K562 (cell line): ENCODE data around the gene SHROOM3.

Experiments
- CHCHD3 ChIP-seq: fragments of 250-450 bp; sonication (Bioruptor Pico); IDR thresholded peaks from 2 replicates; pipeline ENCODE4 v2.1.2; 2022; ENCODE audit warnings: mild to moderate bottlenecking
- CTCF ChIP-seq, 3 experiments: IDR thresholded peaks in 2 of 3; conservative IDR thresholded peaks in 1 of 3; 2 replicates each; pipeline ENCODE4 v1.5.1; 2011 to 2012; ENCODE audit warnings: low read length in 3 of 3, mild to moderate bottlenecking in 3 of 3, control low read depth in 2 of 3, improper control_type of control experiment in 1 of 3, inconsistent platforms in 1 of 3, low read depth in 1 of 3, mixed read lengths in 1 of 3, moderate library complexity in 1 of 3; ENCODE audit not compliant: insufficient read depth in 2 of 3
- E2F1 ChIP-seq: sonication (generic); formaldehyde crosslinking; IDR thresholded peaks from 2 replicates; pipeline ENCODE4 v1.8.1; 2023; ENCODE audit warnings: mild to moderate bottlenecking, missing genetic modification reagents, moderate library complexity
- ETV6 ChIP-seq, 3 experiments: fragments of 150-350 bp in 1 of 3; sonication (generic) in 1 of 3; formaldehyde crosslinking in 1 of 3; IDR thresholded peaks; 2 replicates each; pipeline versions ENCODE4 v1.6.1 to v1.8.0; 2014 to 2022; ENCODE audit warnings: borderline replicate concordance in 2 of 3, low read depth in 2 of 3, antibody characterized with exemption in 1 of 3, low read length in 1 of 3, mild to moderate bottlenecking in 1 of 3, missing genetic modification reagents in 1 of 3
- HLTF ChIP-seq: fragments of 450-650 bp; IDR thresholded peaks from 2 replicates; pipeline ENCODE4 v1.6.1; 2016
- RERE ChIP-seq: sonication (generic); formaldehyde crosslinking; IDR thresholded peaks from 2 replicates; pipeline ENCODE4 v1.8.0; 2023; ENCODE audit warnings: missing genetic modification reagents, mild to moderate bottlenecking, borderline replicate concordance
- ZBTB33 ChIP-seq: sonication (generic); formaldehyde crosslinking; IDR thresholded peaks from 2 replicates; pipeline ENCODE4 v1.8.1; 2023; ENCODE audit warnings: mild to moderate bottlenecking, missing genetic modification reagents
- ZNF24 ChIP-seq: fragments of 450-650 bp; IDR thresholded peaks from 2 replicates; pipeline ENCODE4 v1.6.1; 2016
- ZNF436 ChIP-seq: fragments of 250-450, 450-650 bp; sonication (Bioruptor Pico); formaldehyde crosslinking; IDR thresholded peaks from 2 replicates; pipeline ENCODE4 v1.7.0; 2020; ENCODE audit warnings: mild to moderate bottlenecking

- no peak for TF ChIP-seq ZBTB33 (CRISPR knock-in tag)
- no peak for TF ChIP-seq CTCF (IDR thresholded peaks at IDR 0.05 in 2 of 3, conservative IDR thresholded peaks at IDR 0.05 in 1 of 3; ENCODE audit: insufficient read depth in 2 of 3, low read depth in 1 of 3, low read length in 3 of 3)
- TF ChIP-seq RERE (CRISPR knock-in tag): no peak
- TF ChIP-seq ETV6 (IDR thresholded peaks at IDR 0.05; ENCODE audit: borderline replicate concordance in 1 of 2, low read depth in 2 of 2, low read length in 1 of 2): no peak
- no peak for TF ChIP-seq ETV6 (CRISPR knock-in tag; IDR thresholded peaks at IDR 0.05; ENCODE audit: borderline replicate concordance)
- no peak for TF ChIP-seq ZNF436 (CRISPR knock-in tag)
- TF ChIP-seq E2F1 (CRISPR knock-in tag): no peak
- TF ChIP-seq ZNF24: no peak
- no peak for TF ChIP-seq HLTF
- TF ChIP-seq CHCHD3: no peak
Observed at GRCh38 chr4:76655566-76656479, 220.8 kb downstream of the SHROOM3 start.
